ENCODE measurements around the gene ANKRD17.
A peak's percentile ranks its signal among the peaks of the same experiment; 100 is the strongest.

ANKRD17 gene

GRCh38 chr4:73075832-73076231, 182.8 kb downstream of the ANKRD17 start:
- Histone ChIP-seq H3K9me3 (ENCODE audit: insufficient read depth, low read depth, low read length) (no peaks in the 10 kb centered on the region), H3K27ac (ENCODE audit: low read depth, low read length) (no peak overlapping the region), H3K27me3 (ENCODE audit: insufficient read depth, low read length) (no peaks in the 10 kb centered on the region), H3K4me1 (ENCODE audit: insufficient read depth, low read length) (no peaks in the 10 kb centered on the region), H3K36me3 (ENCODE audit: insufficient read depth, low read length) (peaks cover 79% of the 10 kb centered on the region), H3K4me3 (ENCODE audit: low read length) (no peak overlapping the region), H3K9ac (ENCODE audit: low read depth, low read length) (no peak overlapping the region)
- WGBS: 97% methylated on average over 3 of the region's 3 CpGs

GRCh38 chr4:73070074-73070390, 188.6 kb downstream of the ANKRD17 start:
- Histone ChIP-seq H3K27me3 (ENCODE audit: insufficient read depth, low read length) (no peaks in the 10 kb centered on the region), H3K4me3 (ENCODE audit: low read length) (peak overlapping the region; percentile 84), H3K9ac (ENCODE audit: low read depth, low read length) (peak overlapping the region; percentile 79), H3K9me3 (ENCODE audit: insufficient read depth, low read depth, low read length) (no peaks in the 10 kb centered on the region), H3K27ac (ENCODE audit: low read depth, low read length) (peak overlapping the region; percentile 94), H3K4me1 (ENCODE audit: insufficient read depth, low read length) (peaks cover 11% of the 10 kb centered on the region), H3K36me3 (ENCODE audit: insufficient read depth, low read length) (peaks cover 31% of the 10 kb centered on the region)
- 20% methylated on average over 8 of the region's 9 CpGs for WGBS

GRCh38 chr4:73069338-73070073, 189.1 kb downstream of the ANKRD17 start, which contains the start of gene COX18:
COX18 (minus strand) TSS chr4:73069716; CDS start chr4:73069649, 67 bp downstream.
- peak within 1 kb of the TSS; percentile 94 for H3K27ac ChIP-seq (ENCODE audit: low read depth, low read length)
- H3K9me3 ChIP-seq (ENCODE audit: insufficient read depth, low read depth, low read length): no peaks in the 10 kb centered on the region
- H3K4me3 ChIP-seq (ENCODE audit: low read length): peak within 1 kb of the TSS; percentile 84
- no peaks in the 10 kb centered on the region for H3K27me3 ChIP-seq (ENCODE audit: insufficient read depth, low read length)
- peak within 1 kb of the TSS; percentile 92 for H3K9ac ChIP-seq (ENCODE audit: low read depth, low read length)
- peaks cover 31% of the 10 kb centered on the region for H3K36me3 ChIP-seq (ENCODE audit: insufficient read depth, low read length)
- peaks cover 11% of the 10 kb centered on the region for H3K4me1 ChIP-seq (ENCODE audit: insufficient read depth, low read length)
- under 1% methylated on average over 61 of the region's 62 CpGs for WGBS

GRCh38 chr4:73068491-73069337, 189.9 kb downstream of the ANKRD17 start:
- H3K9me3 ChIP-seq (ENCODE audit: insufficient read depth, low read depth, low read length): no peaks in the 10 kb centered on the region
- peak overlapping the region; percentile 94 for H3K27ac ChIP-seq (ENCODE audit: low read depth, low read length)
- WGBS: 2% methylated on average over 27 of the region's 27 CpGs
- peaks cover 11% of the 10 kb centered on the region for H3K4me1 ChIP-seq (ENCODE audit: insufficient read depth, low read length)
- peak overlapping the region; percentile 84 for H3K4me3 ChIP-seq (ENCODE audit: low read length)
- H3K9ac ChIP-seq (ENCODE audit: low read depth, low read length): peak overlapping the region; percentile 92
- H3K36me3 ChIP-seq (ENCODE audit: insufficient read depth, low read length): peaks cover 28% of the 10 kb centered on the region
- H3K27me3 ChIP-seq (ENCODE audit: insufficient read depth, low read length): no peaks in the 10 kb centered on the region

GRCh38 chr4:73067971-73068394, 190.6 kb downstream of the ANKRD17 start:
- peak overlapping the region; percentile 84 for H3K4me3 ChIP-seq (ENCODE audit: low read length)
- H3K27ac ChIP-seq (ENCODE audit: low read depth, low read length): no peak overlapping the region; the same call in 1 of the 2 replicates
- no peaks in the 10 kb centered on the region for H3K9me3 ChIP-seq (ENCODE audit: insufficient read depth, low read depth, low read length)
- no peaks in the 10 kb centered on the region for H3K27me3 ChIP-seq (ENCODE audit: insufficient read depth, low read length)
- H3K9ac ChIP-seq (ENCODE audit: low read depth, low read length): peak overlapping the region; percentile 92
- 72% methylated on average over 3 of the region's 4 CpGs for WGBS
- peaks cover 28% of the 10 kb centered on the region for H3K36me3 ChIP-seq (ENCODE audit: insufficient read depth, low read length)
- peaks cover 11% of the 10 kb centered on the region for H3K4me1 ChIP-seq (ENCODE audit: insufficient read depth, low read length)

- H3K27ac ChIP-seq (ENCODE audit: low read depth, low read length): no peak overlapping the region
- H3K4me1 ChIP-seq (ENCODE audit: insufficient read depth, low read length): peaks cover 11% of the 10 kb centered on the region
- no peaks in the 10 kb centered on the region for H3K9me3 ChIP-seq (ENCODE audit: insufficient read depth, low read depth, low read length)
- H3K4me3 ChIP-seq (ENCODE audit: low read length): no peak overlapping the region
- peaks cover 31% of the 10 kb centered on the region for H3K36me3 ChIP-seq (ENCODE audit: insufficient read depth, low read length)
- H3K9ac ChIP-seq (ENCODE audit: low read depth, low read length): no peak overlapping the region
- H3K27me3 ChIP-seq (ENCODE audit: insufficient read depth, low read length): no peaks in the 10 kb centered on the region
- 97% methylated on average over 2 of the region's 2 CpGs for WGBS
Measured at GRCh38 chr4:73066928-73067327, 191.7 kb downstream of the ANKRD17 start.

GRCh38 chr4:73066445-73066844, 192.2 kb downstream of the ANKRD17 start:
- Histone ChIP-seq H3K9me3 (ENCODE audit: insufficient read depth, low read depth, low read length) (no peaks in the 10 kb centered on the region), H3K27me3 (ENCODE audit: insufficient read depth, low read length) (no peaks in the 10 kb centered on the region), H3K27ac (ENCODE audit: low read depth, low read length) (no peak overlapping the region), H3K36me3 (ENCODE audit: insufficient read depth, low read length) (peaks cover 35% of the 10 kb centered on the region), H3K4me1 (ENCODE audit: insufficient read depth, low read length) (peaks cover 11% of the 10 kb centered on the region), H3K4me3 (ENCODE audit: low read length) (no peak overlapping the region), H3K9ac (ENCODE audit: low read depth, low read length) (no peak overlapping the region)
- 97% methylated on average over 2 of the region's 3 CpGs for WGBS

- peaks cover 8% of the 10 kb centered on the region for H3K4me1 ChIP-seq (ENCODE audit: insufficient read depth, low read length)
- H3K4me3 ChIP-seq (ENCODE audit: low read length): no peak overlapping the region
- no peak overlapping the region for H3K9ac ChIP-seq (ENCODE audit: low read depth, low read length)
- no peaks in the 10 kb centered on the region for H3K27me3 ChIP-seq (ENCODE audit: insufficient read depth, low read length)
- peaks cover 50% of the 10 kb centered on the region for H3K36me3 ChIP-seq (ENCODE audit: insufficient read depth, low read length)
- H3K9me3 ChIP-seq (ENCODE audit: insufficient read depth, low read depth, low read length): no peaks in the 10 kb centered on the region
- H3K27ac ChIP-seq (ENCODE audit: low read depth, low read length): no peak overlapping the region
- 72% methylated on average over 4 of the region's 4 CpGs for WGBS
Measured at GRCh38 chr4:73064536-73064935, 194.1 kb downstream of the ANKRD17 start.

GRCh38 chr4:73055241-73055897, 203.2 kb downstream of the ANKRD17 start:
- 97% methylated on average over 2 of the region's 2 CpGs for WGBS

GRCh38 chr4:73053974-73054480, 204.6 kb downstream of the ANKRD17 start:
- Histone ChIP-seq H3K27me3 (ENCODE audit: insufficient read depth, low read length) (no peaks in the 10 kb centered on the region), H3K9ac (ENCODE audit: low read depth, low read length) (no peak overlapping the region), H3K4me3 (ENCODE audit: low read length) (no peak overlapping the region), H3K27ac (ENCODE audit: low read depth, low read length) (no peak overlapping the region), H3K9me3 (ENCODE audit: insufficient read depth, low read depth, low read length) (no peaks in the 10 kb centered on the region), H3K36me3 (ENCODE audit: insufficient read depth, low read length) (peaks cover 40% of the 10 kb centered on the region), H3K4me1 (ENCODE audit: insufficient read depth, low read length) (peaks cover 22% of the 10 kb centered on the region)
- 79% methylated on average over 2 of the region's 2 CpGs for WGBS

More at GRCh38 chr4:73055241-73055897, 203.2 kb downstream of the ANKRD17 start:
- H3K27me3 ChIP-seq (ENCODE audit: insufficient read depth, low read length): no peaks in the 10 kb centered on the region
- H3K27ac ChIP-seq (ENCODE audit: low read depth, low read length): no peak overlapping the region
- H3K9ac ChIP-seq (ENCODE audit: low read depth, low read length): no peak overlapping the region
- no peak overlapping the region for H3K4me3 ChIP-seq (ENCODE audit: low read length)
- H3K4me1 ChIP-seq (ENCODE audit: insufficient read depth, low read length): peaks cover 22% of the 10 kb centered on the region
- H3K36me3 ChIP-seq (ENCODE audit: insufficient read depth, low read length): peaks cover 53% of the 10 kb centered on the region
- no peaks in the 10 kb centered on the region for H3K9me3 ChIP-seq (ENCODE audit: insufficient read depth, low read depth, low read length)

GRCh38 chr4:73053076-73053475, 205.5 kb downstream of the ANKRD17 start:
- WGBS: 99% methylated on average over 5 of the region's 5 CpGs
- Histone ChIP-seq H3K9me3 (ENCODE audit: insufficient read depth, low read depth, low read length) (no peaks in the 10 kb centered on the region), H3K9ac (ENCODE audit: low read depth, low read length) (no peak overlapping the region), H3K27me3 (ENCODE audit: insufficient read depth, low read length) (no peaks in the 10 kb centered on the region), H3K27ac (ENCODE audit: low read depth, low read length) (no peak overlapping the region), H3K4me1 (ENCODE audit: insufficient read depth, low read length) (peaks cover 22% of the 10 kb centered on the region), H3K4me3 (ENCODE audit: low read length) (no peak overlapping the region), H3K36me3 (ENCODE audit: insufficient read depth, low read length) (peaks cover 30% of the 10 kb centered on the region)

All from HUES64 (cell line).